ENCODE results near the gene MCRS1.

DNA sequence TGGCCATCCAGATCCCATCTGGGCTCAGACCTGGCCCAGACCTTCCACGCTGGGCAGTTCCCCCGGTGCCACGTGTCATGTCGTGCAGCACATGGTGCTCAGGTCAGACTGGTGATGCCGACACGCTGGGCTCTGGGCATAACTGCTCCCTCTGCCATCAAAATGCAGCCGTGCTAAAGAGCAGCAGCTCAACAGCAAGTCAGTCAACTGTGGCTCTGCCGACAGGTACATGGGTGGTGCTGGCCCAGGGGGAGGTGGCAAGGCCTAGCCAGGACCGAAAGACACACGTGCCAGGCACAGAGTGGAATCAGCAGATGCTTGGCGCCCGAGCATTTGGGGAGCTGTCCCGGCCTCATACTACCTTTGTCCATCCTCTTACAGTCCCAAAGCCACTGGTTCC lies 1.6 kb downstream of the MCRS1 start:
- no peak for TF ChIP-seq POLR2A (IDR thresholded peaks at IDR 0.05)
- TF ChIP-seq, protein P1, sequence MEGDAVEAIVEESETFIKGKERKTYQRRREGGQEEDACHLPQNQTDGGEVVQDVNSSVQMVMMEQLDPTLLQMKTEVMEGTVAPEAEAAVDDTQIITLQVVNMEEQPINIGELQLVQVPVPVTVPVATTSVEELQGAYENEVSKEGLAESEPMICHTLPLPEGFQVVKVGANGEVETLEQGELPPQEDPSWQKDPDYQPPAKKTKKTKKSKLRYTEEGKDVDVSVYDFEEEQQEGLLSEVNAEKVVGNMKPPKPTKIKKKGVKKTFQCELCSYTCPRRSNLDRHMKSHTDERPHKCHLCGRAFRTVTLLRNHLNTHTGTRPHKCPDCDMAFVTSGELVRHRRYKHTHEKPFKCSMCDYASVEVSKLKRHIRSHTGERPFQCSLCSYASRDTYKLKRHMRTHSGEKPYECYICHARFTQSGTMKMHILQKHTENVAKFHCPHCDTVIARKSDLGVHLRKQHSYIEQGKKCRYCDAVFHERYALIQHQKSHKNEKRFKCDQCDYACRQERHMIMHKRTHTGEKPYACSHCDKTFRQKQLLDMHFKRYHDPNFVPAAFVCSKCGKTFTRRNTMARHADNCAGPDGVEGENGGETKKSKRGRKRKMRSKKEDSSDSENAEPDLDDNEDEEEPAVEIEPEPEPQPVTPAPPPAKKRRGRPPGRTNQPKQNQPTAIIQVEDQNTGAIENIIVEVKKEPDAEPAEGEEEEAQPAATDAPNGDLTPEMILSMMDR (IDR thresholded peaks at IDR 0.05), result no peak
